GM12801 (cell line): Measurements from ENCODE around the gene POU5F1.

Source experiments
- CTCF ChIP-seq: IDR thresholded peaks from one replicate; pipeline ENCODE4 v1.5.1; 2011; ENCODE audit warnings: control low read depth; ENCODE audit not compliant: insufficient read length; ENCODE audit errors: extremely low read depth

The POU5F1 gene

GRCh38 chr6:31170600-31170881 is at the start of gene POU5F1:
Gene POU5F1, minus strand, starts transcription at chr6:31170682. Its CDS starts 62 bp downstream, at chr6:31170620.
- TF ChIP-seq CTCF: no peak

- no peak for TF ChIP-seq CTCF
These were observed 45.9 kb upstream of the POU5F1 start for GRCh38 chr6:31216208-31216898.

GRCh38 chr6:31214516-31214915 is 44.0 kb upstream of the POU5F1 start:
- TF ChIP-seq CTCF: no peak

GRCh38 chr6:31210741-31211532 is 40.5 kb upstream of the POU5F1 start:
- no peak for TF ChIP-seq CTCF

- no peak for TF ChIP-seq CTCF
These were observed 39.6 kb upstream of the POU5F1 start for GRCh38 chr6:31210123-31210522.

- no peak for TF ChIP-seq CTCF
These were observed 38.7 kb upstream of the POU5F1 start for GRCh38 chr6:31209137-31209536.

GRCh38 chr6:31208506-31208905 is 38.0 kb upstream of the POU5F1 start:
- TF ChIP-seq CTCF: no peak
